ENCODE results near the gene KRTAP4-8.
"Not testable (repeated sequence)": the region's sequence is repeated elsewhere in the genome, so short reads cannot be mapped to it uniquely, and the experiment has no call there.

Gene KRTAP4-8

GRCh38 chr17:41065016-41065689, 32.8 kb downstream of the KRTAP4-8 start:
- not testable (repeated sequence) for DNase-seq (ENCODE audit: low read depth in 2 of 2)

- no peak for DNase-seq (ENCODE audit: low read depth in 2 of 2)
Observed at GRCh38 chr17:41064301-41064700, 33.6 kb downstream of the KRTAP4-8 start.

- no peak for DNase-seq (ENCODE audit: low read depth in 2 of 2)
Observed at GRCh38 chr17:41063449-41063848, 34.5 kb downstream of the KRTAP4-8 start.

- no peak for DNase-seq (ENCODE audit: low read depth in 2 of 2)
Observed at GRCh38 chr17:41061964-41062363, 36.0 kb downstream of the KRTAP4-8 start.

- no peak for DNase-seq (ENCODE audit: low read depth in 2 of 2)
Observed at GRCh38 chr17:41060052-41060604, 37.8 kb downstream of the KRTAP4-8 start, which contains the start of gene KRTAP2-3. KRTAP2-3 (minus strand) TSS chr17:41060114; CDS start chr17:41060050, 64 bp downstream.

GRCh38 chr17:41059276-41060051, 38.5 kb downstream of the KRTAP4-8 start:
- DNase-seq (ENCODE audit: low read depth in 2 of 2): not testable (repeated sequence)

GRCh38 chr17:41058741-41059140, 39.2 kb downstream of the KRTAP4-8 start:
- DNase-seq (ENCODE audit: low read depth in 2 of 2): no peak

- no peak for DNase-seq (ENCODE audit: low read depth in 2 of 2)
Observed at GRCh38 chr17:41057547-41057946, 40.4 kb downstream of the KRTAP4-8 start.

GRCh38 chr17:41055130-41055529, 42.8 kb downstream of the KRTAP4-8 start, which contains the start of gene KRTAP2-2:
KRTAP2-2 (minus strand) TSS chr17:41055230; CDS start chr17:41055211, 19 bp downstream.
- not testable (repeated sequence) for DNase-seq (ENCODE audit: low read depth in 2 of 2)

GRCh38 chr17:41054556-41054955, 43.4 kb downstream of the KRTAP4-8 start:
- DNase-seq (ENCODE audit: low read depth in 2 of 2): not testable (repeated sequence)

GRCh38 chr17:41054025-41054424, 43.9 kb downstream of the KRTAP4-8 start:
- no peak for DNase-seq (ENCODE audit: low read depth in 2 of 2)

GRCh38 chr17:41052566-41052965, 45.4 kb downstream of the KRTAP4-8 start:
- no peak for DNase-seq (ENCODE audit: low read depth in 2 of 2)

- DNase-seq (ENCODE audit: low read depth in 2 of 2): no peak
Observed at GRCh38 chr17:41049110-41049509, 48.8 kb downstream of the KRTAP4-8 start.

GRCh38 chr17:41048441-41048840, 49.5 kb downstream of the KRTAP4-8 start:
- no peak for DNase-seq (ENCODE audit: low read depth in 2 of 2)
